Measurements from ENCODE around the gene RALGPS1. TPM values are rescaled to one million over a fixed set of nuclear protein-coding genes. Genes with fewer than 3 reads are reported as not detected.

Gene RALGPS1
- total RNA-seq, 5 donors from 2014 or later (not counting 1 experiment from before 2014, with no cell fraction given) = 7.3 to 13.9 (median 9.4) TPM

- H3K4me3 Mint-ChIP-seq = no peak overlapping the region
- Histone ChIP-seq H3K27me3 (replicated peaks in 1 of 2; ENCODE audit: control insufficient read depth in 2 of 2, extremely low read depth in 1 of 2, insufficient read depth in 2 of 2, low read length in 1 of 2) (peaks cover 0 to 36% of the 10 kb centered on the region in 2 experiments), H3K9me3 (no peaks in the 10 kb centered on the region), H3K4me1 (ENCODE audit: control insufficient read depth in 1 of 2, extremely low read depth in 1 of 2, insufficient read depth in 2 of 2, low read length in 2 of 2) (peaks cover 0 to 9% of the 10 kb centered on the region in 2 experiments), H3K27ac (ENCODE audit: low read length) (no peak overlapping the region), H3K36me3 (ENCODE audit: control insufficient read depth in 2 of 2, extremely low read depth in 1 of 2, insufficient read depth in 1 of 2, low read length in 1 of 2) (no peaks in the 10 kb centered on the region), H3K4me3 (ENCODE audit: control insufficient read depth in 1 of 2, extremely low read depth in 1 of 2, low read length in 1 of 2) (no peak overlapping the region)
- peaks cover 0 to 18% of the 10 kb centered on the region in 2 donors for H3K27me3 Mint-ChIP-seq
- DNase-seq (no peak), ATAC-seq (replicated peaks in 1 of 4) (no peak)
- H3K4me1 Mint-ChIP-seq = peaks cover 8 to 13% (median 11%) of the 10 kb centered on the region in 3 donors
- no peak overlapping the region for H3K27ac Mint-ChIP-seq
- peaks cover 11% of the 10 kb centered on the region for H3K36me3 Mint-ChIP-seq
- 65% methylated on average over 2 of the region's 3 CpGs for WGBS (ENCODE audit: insufficient coverage)
- H3K9me3 Mint-ChIP-seq = no peaks in the 10 kb centered on the region
- ChIA-PET CTCF (interaction anchor here in 1 of 2 donors (1.0 kb wide), 1 partner anchor 232 kb away, joined by 3 read pairs; no protein-coding TSS in a partner anchor), POLR2A (no interaction called here)
Measured at GRCh38 chr9:127196826-127197145, 282.2 kb downstream of the RALGPS1 start.

GRCh38 chr9:127197186-127197860, 282.7 kb downstream of the RALGPS1 start:
- ATAC-seq (replicated peaks in 1 of 4) (no peak), DNase-seq (no peak)
- Histone ChIP-seq H3K4me3 (ENCODE audit: control insufficient read depth in 1 of 2, extremely low read depth in 1 of 2, low read length in 1 of 2) (no peak overlapping the region), H3K4me1 (ENCODE audit: control insufficient read depth in 1 of 2, extremely low read depth in 1 of 2, insufficient read depth in 2 of 2, low read length in 2 of 2) (peaks cover 0 to 9% of the 10 kb centered on the region in 2 experiments), H3K27me3 (replicated peaks in 1 of 2; ENCODE audit: control insufficient read depth in 2 of 2, extremely low read depth in 1 of 2, insufficient read depth in 2 of 2, low read length in 1 of 2) (peaks cover 0 to 33% of the 10 kb centered on the region in 2 experiments), H3K36me3 (ENCODE audit: control insufficient read depth in 2 of 2, extremely low read depth in 1 of 2, insufficient read depth in 1 of 2, low read length in 1 of 2) (no peaks in the 10 kb centered on the region), H3K27ac (ENCODE audit: low read length) (no peak overlapping the region), H3K9me3 (no peaks in the 10 kb centered on the region)
- 90% methylated on average over 13 of the region's 13 CpGs for WGBS (ENCODE audit: insufficient coverage)
- H3K4me1 Mint-ChIP-seq = peaks cover 8 to 13% (median 11%) of the 10 kb centered on the region in 3 donors
- H3K4me3 Mint-ChIP-seq = no peak overlapping the region
- CTCF ChIA-PET = interaction anchor here in 1 of 2 donors (1.0 kb wide), 1 partner anchor 232 kb away, joined by 3 read pairs; no protein-coding TSS in a partner anchor
- no peak overlapping the region for H3K27ac Mint-ChIP-seq
- no peaks in the 10 kb centered on the region for H3K9me3 Mint-ChIP-seq
- POLR2A ChIA-PET = no interaction called here
- H3K36me3 Mint-ChIP-seq = peaks cover 11% of the 10 kb centered on the region
- H3K27me3 Mint-ChIP-seq = peaks cover 0 to 18% of the 10 kb centered on the region in 2 donors

GRCh38 chr9:127197861-127198430, 283.4 kb downstream of the RALGPS1 start:
- DNase-seq (no peak), ATAC-seq (replicated peaks in 1 of 4) (no peak)
- Mint-ChIP-seq H3K9me3 (no peaks in the 10 kb centered on the region), H3K4me1 (peaks cover 8 to 13% (median 11%) of the 10 kb centered on the region in 3 donors), H3K36me3 (peaks cover 11% of the 10 kb centered on the region), H3K4me3 (no peak overlapping the region), H3K27me3 (peaks cover 0 to 11% of the 10 kb centered on the region in 2 donors), H3K27ac (no peak overlapping the region)
- peaks cover 0 to 9% of the 10 kb centered on the region in 2 experiments for H3K4me1 ChIP-seq (ENCODE audit: control insufficient read depth in 1 of 2, extremely low read depth in 1 of 2, insufficient read depth in 2 of 2, low read length in 2 of 2)
- POLR2A ChIA-PET = no interaction called here
- no peaks in the 10 kb centered on the region for H3K9me3 ChIP-seq
- peaks cover 0 to 27% of the 10 kb centered on the region in 2 experiments for H3K27me3 ChIP-seq (replicated peaks in 1 of 2; ENCODE audit: control insufficient read depth in 2 of 2, extremely low read depth in 1 of 2, insufficient read depth in 2 of 2, low read length in 1 of 2)
- H3K27ac ChIP-seq (ENCODE audit: low read length) = no peak overlapping the region
- H3K4me3 ChIP-seq (ENCODE audit: control insufficient read depth in 1 of 2, extremely low read depth in 1 of 2, low read length in 1 of 2) = no peak overlapping the region
- no peaks in the 10 kb centered on the region for H3K36me3 ChIP-seq (ENCODE audit: control insufficient read depth in 2 of 2, extremely low read depth in 1 of 2, insufficient read depth in 1 of 2, low read length in 1 of 2)
- WGBS (ENCODE audit: insufficient coverage) = 93% methylated on average over 8 of the region's 8 CpGs
- CTCF ChIA-PET = interaction anchor here in 1 of 2 donors (0.8 to 1.6 kb wide), 4 partner anchors 212 to 257 kb away, joined by 4 to 7 read pairs (median 6); no protein-coding TSS in a partner anchor

- Histone ChIP-seq H3K4me3 (ENCODE audit: control insufficient read depth in 1 of 2, extremely low read depth in 1 of 2, low read length in 1 of 2) (no peak overlapping the region), H3K27me3 (replicated peaks in 1 of 2; ENCODE audit: control insufficient read depth in 2 of 2, extremely low read depth in 1 of 2, insufficient read depth in 2 of 2, low read length in 1 of 2) (peaks cover 0 to 22% of the 10 kb centered on the region in 2 experiments), H3K27ac (ENCODE audit: low read length) (no peak overlapping the region), H3K9me3 (no peaks in the 10 kb centered on the region), H3K36me3 (ENCODE audit: control insufficient read depth in 2 of 2, extremely low read depth in 1 of 2, insufficient read depth in 1 of 2, low read length in 1 of 2) (no peaks in the 10 kb centered on the region), H3K4me1 (ENCODE audit: control insufficient read depth in 1 of 2, extremely low read depth in 1 of 2, insufficient read depth in 2 of 2, low read length in 2 of 2) (peaks cover 0 to 9% of the 10 kb centered on the region in 2 experiments)
- ChIA-PET POLR2A (no interaction called here), CTCF (interaction anchor here (0.8 to 1.6 kb wide), 6 partner anchors 213 to 258 kb away, joined by 3 to 7 read pairs (median 4); no protein-coding TSS in a partner anchor)
- Mint-ChIP-seq H3K36me3 (peaks cover 11% of the 10 kb centered on the region), H3K27me3 (peaks cover 0 to 9% of the 10 kb centered on the region in 2 donors), H3K27ac (no peak overlapping the region), H3K4me1 (peaks cover 8 to 19% (median 15%) of the 10 kb centered on the region in 3 donors), H3K9me3 (no peaks in the 10 kb centered on the region), H3K4me3 (no peak overlapping the region)
- no peak for DNase-seq
- no peak for ATAC-seq (replicated peaks in 1 of 4)
- WGBS (ENCODE audit: insufficient coverage) = 86% methylated on average over 6 of the region's 7 CpGs
Measured at GRCh38 chr9:127198587-127198986, 284.0 kb downstream of the RALGPS1 start.

- Mint-ChIP-seq H3K27ac (no peak overlapping the region), H3K4me3 (no peak overlapping the region), H3K36me3 (peaks cover 11% of the 10 kb centered on the region), H3K27me3 (peaks cover 0 to 9% of the 10 kb centered on the region in 2 donors), H3K4me1 (peaks cover 11 to 25% (median 20%) of the 10 kb centered on the region in 3 donors), H3K9me3 (no peaks in the 10 kb centered on the region)
- ATAC-seq (replicated peaks in 1 of 4) = peak; percentile 70 to 76 (median 74)
- Histone ChIP-seq H3K27ac (ENCODE audit: low read length) (no peak overlapping the region), H3K9me3 (no peaks in the 10 kb centered on the region), H3K4me1 (ENCODE audit: control insufficient read depth in 1 of 2, extremely low read depth in 1 of 2, insufficient read depth in 2 of 2, low read length in 2 of 2) (peaks cover 0 to 9% of the 10 kb centered on the region in 2 experiments), H3K36me3 (ENCODE audit: control insufficient read depth in 2 of 2, extremely low read depth in 1 of 2, insufficient read depth in 1 of 2, low read length in 1 of 2) (no peaks in the 10 kb centered on the region), H3K4me3 (ENCODE audit: control insufficient read depth in 1 of 2, extremely low read depth in 1 of 2, low read length in 1 of 2) (no peak overlapping the region), H3K27me3 (replicated peaks in 1 of 2; ENCODE audit: control insufficient read depth in 2 of 2, extremely low read depth in 1 of 2, insufficient read depth in 2 of 2, low read length in 1 of 2) (peaks cover 0 to 22% of the 10 kb centered on the region in 2 experiments)
- ChIA-PET CTCF (interaction anchor here (0.8 to 1.6 kb wide), 6 partner anchors 213 to 259 kb away, joined by 3 to 7 read pairs (median 4); no protein-coding TSS in a partner anchor), POLR2A (no interaction called here)
- WGBS (ENCODE audit: insufficient coverage) = 52% methylated on average over 8 of the region's 15 CpGs
- peak; percentile 28 to 86 (median 68) for DNase-seq
Measured at GRCh38 chr9:127199001-127199791, 284.6 kb downstream of the RALGPS1 start.
